Measurements from ENCODE around the gene FRMPD4. TPM values are rescaled to one million over a fixed set of nuclear protein-coding genes. Genes with fewer than 3 reads are reported as not detected.

FRMPD4 gene
- total RNA-seq, result 1 to 10 TPM in 2 of 4 donors, under 1 TPM in 2; 0.33 to 2.1 (median 0.89) TPM
- polyA plus RNA-seq, result 0.41 TPM
- long read RNA-seq, donor 1, result 0 reads
- long read RNA-seq, donor 2, partial matches to known transcripts, result 0 of 2 reads
- long read RNA-seq, donor 2, other reads (novel, unspliced or antisense), result 2 of 2 reads
- long read RNA-seq, donor 3, result 0 reads
- long read RNA-seq, donor 4, result 0 reads

GRCh38 chrX:12138361-12139313 is at the start of gene FRMPD4:
Gene FRMPD4 (plus strand): TSS chrX:12138473. CDS start chrX:12138972, 499 bp downstream.
- ATAC-seq, result peak in 1 of 2 donors; percentile 46
- no peak within 1 kb of the TSS for H3K27ac ChIP-seq (ENCODE audit: low read length)
- H3K4me1 ChIP-seq (ENCODE audit: control insufficient read depth, insufficient read depth, low read length), result no peaks in the 10 kb centered on the region
- peak within 1 kb of the TSS; percentile 50 for H3K4me3 ChIP-seq (ENCODE audit: low read length)
- no peaks in the 10 kb centered on the region for H3K27me3 ChIP-seq (ENCODE audit: control insufficient read depth, insufficient read depth)
- H3K9me3 ChIP-seq (ENCODE audit: control insufficient read depth, low read length), result no peaks in the 10 kb centered on the region
- 2% methylated on average over 78 of the region's 80 CpGs for WGBS
- intact Hi-C loops (cut with DNase I), result no loop called here
- peak in 1 of 3 donors; percentile 51 for DNase-seq

GRCh38 chrX:12089740-12090139 is 48.5 kb upstream of the FRMPD4 start:
- no peaks in the 10 kb centered on the region for H3K9me3 ChIP-seq (ENCODE audit: control insufficient read depth, low read length)
- no peaks in the 10 kb centered on the region for H3K4me1 ChIP-seq (ENCODE audit: control insufficient read depth, insufficient read depth, low read length)
- 77% methylated on average over 1 of the region's 1 CpG for WGBS
- H3K27me3 ChIP-seq (ENCODE audit: control insufficient read depth, insufficient read depth), result no peaks in the 10 kb centered on the region
- H3K4me3 ChIP-seq (ENCODE audit: low read length), result no peak overlapping the region
- intact Hi-C loops (cut with DNase I), result no loop called here
- ATAC-seq (no peak), DNase-seq (no peak)
- no peak overlapping the region for H3K27ac ChIP-seq (ENCODE audit: low read length)

GRCh38 chrX:12113321-12113720 is 25.0 kb upstream of the FRMPD4 start:
- H3K4me3 ChIP-seq (ENCODE audit: low read length), result no peak overlapping the region
- no peaks in the 10 kb centered on the region for H3K9me3 ChIP-seq (ENCODE audit: control insufficient read depth, low read length)
- H3K27me3 ChIP-seq (ENCODE audit: control insufficient read depth, insufficient read depth), result no peaks in the 10 kb centered on the region
- 79% methylated on average over 2 of the region's 2 CpGs for WGBS
- H3K4me1 ChIP-seq (ENCODE audit: control insufficient read depth, insufficient read depth, low read length), result no peaks in the 10 kb centered on the region
- ATAC-seq, result no peak
- DNase-seq, result no peak
- intact Hi-C loops (cut with DNase I), result no loop called here
- no peak overlapping the region for H3K27ac ChIP-seq (ENCODE audit: low read length)

- no peak overlapping the region for H3K27ac ChIP-seq (ENCODE audit: low read length)
- no peak overlapping the region for H3K4me3 ChIP-seq (ENCODE audit: low read length)
- H3K27me3 ChIP-seq (ENCODE audit: control insufficient read depth, insufficient read depth), result no peaks in the 10 kb centered on the region
- H3K4me1 ChIP-seq (ENCODE audit: control insufficient read depth, insufficient read depth, low read length), result no peaks in the 10 kb centered on the region
- intact Hi-C loops (cut with DNase I), result no loop called here
- DNase-seq (no peak), ATAC-seq (no peak)
- H3K9me3 ChIP-seq (ENCODE audit: control insufficient read depth, low read length), result no peaks in the 10 kb centered on the region
- WGBS, result 50% methylated on average over 2 of the region's 2 CpGs
Measured at GRCh38 chrX:12115377-12115776, 22.9 kb upstream of the FRMPD4 start.

- 86% methylated on average over 3 of the region's 3 CpGs for WGBS
- intact Hi-C loops (cut with DNase I), result no loop called here
- no peak for ATAC-seq
- no peak overlapping the region for H3K4me3 ChIP-seq (ENCODE audit: low read length)
- H3K9me3 ChIP-seq (ENCODE audit: control insufficient read depth, low read length), result no peaks in the 10 kb centered on the region
- no peak for DNase-seq
- H3K4me1 ChIP-seq (ENCODE audit: control insufficient read depth, insufficient read depth, low read length), result no peaks in the 10 kb centered on the region
- no peaks in the 10 kb centered on the region for H3K27me3 ChIP-seq (ENCODE audit: control insufficient read depth, insufficient read depth)
- no peak overlapping the region for H3K27ac ChIP-seq (ENCODE audit: low read length)
Measured at GRCh38 chrX:12118134-12118533, 20.1 kb upstream of the FRMPD4 start.

- WGBS, result 95% methylated on average over 3 of the region's 3 CpGs
- no peak overlapping the region for H3K27ac ChIP-seq (ENCODE audit: low read length)
- DNase-seq (no peak), ATAC-seq (no peak)
- no peaks in the 10 kb centered on the region for H3K9me3 ChIP-seq (ENCODE audit: control insufficient read depth, low read length)
- no peaks in the 10 kb centered on the region for H3K4me1 ChIP-seq (ENCODE audit: control insufficient read depth, insufficient read depth, low read length)
- intact Hi-C loops (cut with DNase I), result no loop called here
- no peaks in the 10 kb centered on the region for H3K27me3 ChIP-seq (ENCODE audit: control insufficient read depth, insufficient read depth)
- no peak overlapping the region for H3K4me3 ChIP-seq (ENCODE audit: low read length)
Measured at GRCh38 chrX:12128017-12128416, 10.3 kb upstream of the FRMPD4 start.

- DNase-seq, result no peak
- ATAC-seq, result no peak
- Histone ChIP-seq H3K9me3 (ENCODE audit: control insufficient read depth, low read length) (no peaks in the 10 kb centered on the region), H3K4me3 (ENCODE audit: low read length) (peak overlapping the region; percentile 50), H3K27ac (ENCODE audit: low read length) (no peak overlapping the region), H3K27me3 (ENCODE audit: control insufficient read depth, insufficient read depth) (no peaks in the 10 kb centered on the region), H3K4me1 (ENCODE audit: control insufficient read depth, insufficient read depth, low read length) (no peaks in the 10 kb centered on the region)
- intact Hi-C loops (cut with DNase I), result no loop called here
- 1% methylated on average over 24 of the region's 24 CpGs for WGBS
Measured at GRCh38 chrX:12137951-12138360, 317 bp upstream of the FRMPD4 start.

GRCh38 chrX:12139934-12140611 is 1.8 kb downstream of the FRMPD4 start:
- H3K27ac ChIP-seq (ENCODE audit: low read length), result no peak overlapping the region
- no peaks in the 10 kb centered on the region for H3K9me3 ChIP-seq (ENCODE audit: control insufficient read depth, low read length)
- H3K27me3 ChIP-seq (ENCODE audit: control insufficient read depth, insufficient read depth), result no peaks in the 10 kb centered on the region
- DNase-seq, result no peak
- intact Hi-C loops (cut with DNase I), result no loop called here
- no peak for ATAC-seq
- no peaks in the 10 kb centered on the region for H3K4me1 ChIP-seq (ENCODE audit: control insufficient read depth, insufficient read depth, low read length)
- WGBS, result 80% methylated on average over 4 of the region's 4 CpGs
- no peak overlapping the region for H3K4me3 ChIP-seq (ENCODE audit: low read length)

GRCh38 chrX:12141511-12141910 is 3.2 kb downstream of the FRMPD4 start:
- Histone ChIP-seq H3K4me3 (ENCODE audit: low read length) (no peak overlapping the region), H3K27me3 (ENCODE audit: control insufficient read depth, insufficient read depth) (no peaks in the 10 kb centered on the region), H3K27ac (ENCODE audit: low read length) (no peak overlapping the region), H3K4me1 (ENCODE audit: control insufficient read depth, insufficient read depth, low read length) (no peaks in the 10 kb centered on the region), H3K9me3 (ENCODE audit: control insufficient read depth, low read length) (no peaks in the 10 kb centered on the region)
- DNase-seq, result no peak
- no peak for ATAC-seq
- WGBS, result 88% methylated on average over 3 of the region's 3 CpGs
- intact Hi-C loops (cut with DNase I), result no loop called here

- Histone ChIP-seq H3K27ac (ENCODE audit: low read length) (no peak overlapping the region), H3K4me1 (ENCODE audit: control insufficient read depth, insufficient read depth, low read length) (no peaks in the 10 kb centered on the region), H3K4me3 (ENCODE audit: low read length) (no peak overlapping the region), H3K27me3 (ENCODE audit: control insufficient read depth, insufficient read depth) (no peaks in the 10 kb centered on the region), H3K9me3 (ENCODE audit: control insufficient read depth, low read length) (no peaks in the 10 kb centered on the region)
- WGBS, result 85% methylated on average over 4 of the region's 4 CpGs
- ATAC-seq (no peak), DNase-seq (no peak)
- intact Hi-C loops (cut with DNase I), result no loop called here
Measured at GRCh38 chrX:12142661-12143060, 4.4 kb downstream of the FRMPD4 start.

GRCh38 chrX:12145402-12145801 is 7.1 kb downstream of the FRMPD4 start:
- Histone ChIP-seq H3K27ac (ENCODE audit: low read length) (no peak overlapping the region), H3K4me1 (ENCODE audit: control insufficient read depth, insufficient read depth, low read length) (no peaks in the 10 kb centered on the region), H3K27me3 (ENCODE audit: control insufficient read depth, insufficient read depth) (no peaks in the 10 kb centered on the region), H3K9me3 (ENCODE audit: control insufficient read depth, low read length) (no peaks in the 10 kb centered on the region), H3K4me3 (ENCODE audit: low read length) (no peak overlapping the region)
- WGBS, result 97% methylated on average over 2 of the region's 2 CpGs
- DNase-seq, result no peak
- ATAC-seq, result no peak
- intact Hi-C loops (cut with DNase I), result no loop called here
